Spleen (tissue), 11 donors: Measurements from ENCODE around the gene DGCR6L. TPM values are rescaled to one million over a fixed set of nuclear protein-coding genes. Genes with fewer than 3 reads are reported as not detected.
A peak's percentile ranks its signal among the peaks of the same experiment; 100 is the strongest.

ENCODE experiments used
- DNase-seq: peaks from one replicate; pipeline ENCODE4 v3.0.0-alpha.2; 2020
- H3K27ac ChIP-seq, 8 donors: fragments of 200-600 bp; sonication (generic) in 7 of 8; 1 replicate in 4 of 8; 2 replicates in 4 of 8; pipeline versions ENCODE4 v1.5.0 to v1.8.0; 2016 to 2021; ENCODE audit warnings: inconsistent platforms in 4 of 8, mild to moderate bottlenecking in 4 of 8, moderate library complexity in 1 of 8
- H3K27me3 ChIP-seq, 7 donors: fragments of 200-600 bp; sonication (generic) in 6 of 7; replicated peaks in 1 of 7; 1 replicate in 4 of 7; 2 replicates in 3 of 7; pipeline versions ENCODE4 v1.5.0 to v1.8.0; 2016 to 2021; ENCODE audit warnings: inconsistent platforms in 3 of 7, mild to moderate bottlenecking in 1 of 7
- H3K36me3 ChIP-seq, 6 donors: fragments of 200-600 bp; sonication (generic) in 5 of 6; 1 replicate in 4 of 6; 2 replicates in 2 of 6; pipeline versions ENCODE4 v1.5.0 to v1.8.0; 2016 to 2021; ENCODE audit warnings: inconsistent platforms in 2 of 6
- H3K4me1 ChIP-seq, 6 donors: fragments of 200-600 bp; sonication (generic) in 5 of 6; 1 replicate in 3 of 6; 2 replicates in 3 of 6; pipeline versions ENCODE4 v1.5.0 to v1.8.0; 2016 to 2021; ENCODE audit warnings: inconsistent platforms in 3 of 6
- H3K4me3 ChIP-seq, 8 donors: fragments of 200-600 bp; sonication (generic) in 7 of 8; 1 replicate in 4 of 8; 2 replicates in 4 of 8; pipeline versions ENCODE4 v1.5.0 to v1.8.0; 2016 to 2021; ENCODE audit warnings: inconsistent platforms in 4 of 8, mild to moderate bottlenecking in 4 of 8, moderate library complexity in 2 of 8
- H3K9me3 ChIP-seq, 8 donors: fragments of 200-600 bp; sonication (generic) in 7 of 8; 1 replicate in 4 of 8; 2 replicates in 4 of 8; pipeline versions ENCODE4 v1.5.0 to v1.8.0; 2016 to 2021; ENCODE audit warnings: inconsistent platforms in 4 of 8
- CTCF ChIP-seq, 11 experiments: fragments of 200-600 bp in 7 of 11; fragments of 450-650 bp in 4 of 11; sonication (generic) in 4 of 11; IDR thresholded peaks in 8 of 11; conservative IDR thresholded peaks in 3 of 11; 1 replicate in 7 of 11; 2 replicates in 4 of 11; pipeline versions ENCODE4 v1.4.0 to v1.8.0; 2016 to 2021; ENCODE audit warnings: antibody characterized with exemption in 11 of 11, inconsistent platforms in 4 of 11, mild to moderate bottlenecking in 1 of 11
- POLR2A ChIP-seq, 3 donors: fragments of 450-650 bp; IDR thresholded peaks; one replicate each; pipeline ENCODE4 v1.5.1; 2017; ENCODE audit warnings: antibody characterized with exemption in 3 of 3, mild to moderate bottlenecking in 1 of 3
- POLR2AphosphoS5 ChIP-seq, 3 donors: sonication (generic); formaldehyde crosslinking; IDR thresholded peaks; one replicate each; pipeline ENCODE4 v1.5.1; 2017; ENCODE audit warnings: antibody characterized with exemption in 3 of 3
- WGBS, 5 donors: extraction: QIAGEN DNeasy Blood & Tissue Kit in 3 of 5; methylation state at CpG; one replicate each; pipeline versions ENCODE4 v1.1.5 to v1.1.7; 2013 to 2018; 5-methylcytosine and 5-hydroxymethylcytosine counted together
- intact Hi-C: fragments of 100-400 bp; cut with DNase I; formaldehyde crosslinking; loops from one replicate; pipeline ENCODE4 v1.15.0; 2023; ENCODE audit warnings: low total_unique reads
- polyA plus RNA-seq, 3 donors: library from polyadenylated mRNA; stranded (reverse); fragments of 200-250 nt; gene quantifications; one replicate each; pipeline ENCODE4 v1.2.1, GENCODE V29; 2013
- total RNA-seq, 7 donors: library from RNA; depleted of rRNA in 3 of 7; stranded (reverse); fragments of >200 nt in 3 of 7; fragmentation: NEBNext Ultra II Directional in 4 of 7; extraction: Animal tissue kit (Norgen Biotek cat#: 25700) in 4 of 7; gene quantifications; one replicate each; pipeline versions ENCODE4 v1.1.0 to v1.2.1, GENCODE V29; 2016 to 2021
- donor health status: healthy with polysubstance abuse.
- donor health status: DM: no; HTN: no; CAD: no; lungs with moderate emphysema.
- donor health status: DM: no; HTN: no; CAD: no.
- donor health status: Bipolar disorder and iron deficiency.
- donor health status: healthy.
- donor health status: DM: no; HTN: no; CAD: no.
- donor health status: DM: yes; HTN: yes; CAD: no.

DGCR6L gene
- total and polyA plus RNA-seq, 10 donors, result 25.6 to 70.0 (median 34.9) TPM

DNA sequence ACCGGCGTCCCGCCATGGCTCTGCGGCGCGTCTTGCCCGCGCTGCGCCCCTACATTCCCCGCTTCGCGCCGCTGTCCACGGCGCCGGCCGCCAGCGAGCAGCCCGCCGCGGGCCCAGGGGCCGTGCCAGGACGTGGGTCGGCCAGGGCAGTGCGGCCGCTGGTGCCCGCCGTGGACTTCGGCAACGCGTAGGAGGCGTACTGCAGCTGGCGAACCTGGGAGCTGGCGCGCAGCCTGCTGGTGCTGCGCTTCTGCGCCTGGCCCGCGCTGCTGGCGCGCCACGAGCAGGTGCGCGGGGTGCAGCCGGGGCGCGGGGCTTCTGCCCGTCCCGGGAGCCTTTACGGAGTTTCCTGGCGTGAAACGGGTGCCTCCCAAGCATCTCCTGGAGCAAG lies 20.1 kb downstream of the DGCR6L start:
- peak; percentile 86 for DNase-seq
- intact Hi-C loops, result no loop called here
- peak overlapping the region in 3 of 8 donors; percentile 37 to 56 (median 49) for H3K27ac ChIP-seq
- no peaks in the 10 kb centered on the region for H3K9me3 ChIP-seq
- peaks cover 0 to 58% (median 0%) of the 10 kb centered on the region in 7 donors for H3K27me3 ChIP-seq
- H3K4me1 ChIP-seq, result peaks cover 0 to 21% (median 17%) of the 10 kb centered on the region in 6 donors
- no peaks in the 10 kb centered on the region for H3K36me3 ChIP-seq
- TF ChIP-seq POLR2A (IDR thresholded peaks at IDR 0.05) (no peak), CTCF (IDR thresholded peaks at IDR 0.05 in 8 of 11, conservative IDR thresholded peaks at IDR 0.05 in 3 of 11) (no peak), POLR2AphosphoS5 (IDR thresholded peaks at IDR 0.05) (no peak)
- 0 to 5% (median 0%) methylated on average over 8 to 52 of the region's 52 CpGs for WGBS, 5 donors
- peak overlapping the region; percentile 51 to 86 (median 64) for H3K4me3 ChIP-seq

- H3K27ac ChIP-seq, result peak overlapping the region in 3 of 8 donors; percentile 42 to 56 (median 49)
- H3K4me3 ChIP-seq, result peak overlapping the region; percentile 51 to 86 (median 64)
- peaks cover 0 to 51% (median 0%) of the 10 kb centered on the region in 7 donors for H3K27me3 ChIP-seq
- WGBS, 5 donors, result 3 to 5% (median 4%) methylated on average over 27 to 90 of the region's 90 CpGs
- DNase-seq, result peak; percentile 95
- peaks cover 0 to 21% (median 17%) of the 10 kb centered on the region in 6 donors for H3K4me1 ChIP-seq
- no peak for TF ChIP-seq POLR2A (IDR thresholded peaks at IDR 0.05)
- TF ChIP-seq CTCF (IDR thresholded peaks at IDR 0.05 in 8 of 11, conservative IDR thresholded peaks at IDR 0.05 in 3 of 11), result peak in 1 of 11 experiments; percentile 16
- TF ChIP-seq POLR2AphosphoS5 (IDR thresholded peaks at IDR 0.05), result peak in 2 of 3 donors; percentile 39 to 55
- intact Hi-C loops, result no loop called here
- H3K9me3 ChIP-seq, result no peaks in the 10 kb centered on the region
- H3K36me3 ChIP-seq, result no peaks in the 10 kb centered on the region
Measured at GRCh38 chr22:20298803-20299745, 20.8 kb downstream of the DGCR6L start.

DNA sequence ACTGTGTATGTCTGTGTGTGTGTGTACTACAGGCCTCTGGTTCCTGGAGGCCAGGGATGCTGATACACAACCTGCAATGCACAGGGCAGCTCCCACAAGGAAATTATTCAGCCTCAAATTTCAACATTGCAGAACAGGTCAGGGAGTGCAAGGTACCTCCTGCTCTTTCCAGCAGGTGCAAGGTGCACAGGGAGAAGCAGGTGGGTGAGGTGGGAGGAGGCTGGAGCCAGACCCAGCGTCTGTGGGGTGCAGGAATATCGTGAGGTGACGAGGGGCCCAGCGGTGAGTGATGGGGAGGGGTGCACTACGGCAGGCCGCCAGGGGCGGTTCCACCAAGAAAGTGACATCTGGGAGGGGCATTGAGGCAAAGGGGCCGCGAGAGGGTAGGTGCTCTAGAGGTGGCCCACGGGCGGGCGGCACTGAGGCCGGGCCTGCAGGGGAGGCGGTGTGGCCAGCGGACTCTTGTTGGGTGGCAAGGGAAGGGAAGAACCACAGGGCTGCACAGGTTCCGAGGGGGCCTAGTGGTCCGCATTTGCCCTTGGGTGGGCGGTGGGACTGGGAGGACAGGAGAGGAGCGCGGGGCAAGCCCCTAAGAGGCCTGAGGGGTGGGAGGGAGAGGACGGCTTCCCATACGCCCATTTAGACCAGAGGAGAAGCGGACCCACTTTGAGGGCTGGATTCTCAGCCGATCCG lies 21.6 kb downstream of the DGCR6L start:
- WGBS, 5 donors, result 62 to 80% (median 73%) methylated on average over 19 to 25 of the region's 25 CpGs
- no peak for TF ChIP-seq CTCF (IDR thresholded peaks at IDR 0.05 in 8 of 11, conservative IDR thresholded peaks at IDR 0.05 in 3 of 11)
- no peak for TF ChIP-seq POLR2AphosphoS5 (IDR thresholded peaks at IDR 0.05)
- TF ChIP-seq POLR2A (IDR thresholded peaks at IDR 0.05), result no peak
- DNase-seq, result peak; percentile 83
- Histone ChIP-seq H3K36me3 (no peaks in the 10 kb centered on the region), H3K27me3 (peaks cover 0 to 43% (median 0%) of the 10 kb centered on the region in 7 donors), H3K4me1 (peaks cover 0 to 21% (median 17%) of the 10 kb centered on the region in 6 donors), H3K9me3 (no peaks in the 10 kb centered on the region), H3K27ac (peak overlapping the region in 3 of 8 donors; percentile 30 to 56 (median 42)), H3K4me3 (peak overlapping the region in 6 of 8 donors; percentile 63 to 86 (median 67))
- intact Hi-C loops, result no loop called here
